Panc1 (cell line): ENCODE results near the gene CISD3. TPM values are rescaled to one million over a fixed set of nuclear protein-coding genes. Genes with fewer than 3 reads are reported as not detected.

Source experiments
- ATAC-seq: fragments of 200-7000 bp; cut with Tn5 transposase; 2 replicates; pipeline ENCODE4 v1.9.1; 2020; ENCODE audit warnings: mild to moderate bottlenecking, moderate library complexity
- BruUV-seq: library from RNA; stranded (reverse); fragments of 400-500 nt; replicated peaks from 2 replicates; lab custom pipeline; 2021; lab: Mats Ljungman, UMichigan
- CTCF ChIA-PET: fragments of 300-600 bp; sonication (Branson Sonifier 250); formaldehyde crosslinking; loops from one replicate; lab custom pipeline; 2022; ENCODE audit warnings: antibody characterized with exemption; lab: Charles Lee
- POLR2A ChIA-PET: fragments of 300-600 bp; sonication (Branson Sonifier 250); formaldehyde crosslinking; loops from one replicate; lab custom pipeline; 2022; ENCODE audit warnings: antibody characterized with exemption; lab: Charles Lee
- DNase-seq: peaks from one replicate; pipeline ENCODE4 v3.0.0-alpha.2; 2010; ENCODE audit warnings: low read depth, low spot score
- H3K27ac ChIP-seq: 2 replicates; pipeline ENCODE4 v1.5.1; 2011; ENCODE audit warnings: mild to moderate bottlenecking, low read length, inconsistent platforms
- H3K27me3 ChIP-seq: fragments of 200-500 bp; sonication (Bioruptor generic); 2 replicates; pipeline ENCODE4 v1.6.0; 2014; ENCODE audit warnings: low read length, inconsistent platforms; ENCODE audit not compliant: control insufficient read depth, insufficient read depth
- H3K36me3 ChIP-seq: fragments of 200-500 bp; sonication (Bioruptor generic); 2 replicates; pipeline ENCODE4 v1.5.1; 2014; ENCODE audit warnings: inconsistent platforms, mild to moderate bottlenecking, low read length, moderate library complexity; ENCODE audit not compliant: control insufficient read depth, insufficient read depth
- H3K4me1 ChIP-seq: 2 replicates; pipeline ENCODE4 v1.5.1; 2011; ENCODE audit warnings: inconsistent platforms, mild to moderate bottlenecking, low read length, moderate library complexity; ENCODE audit not compliant: control insufficient read depth, insufficient read depth
- H3K4me3 ChIP-seq, 2 experiments: 2 replicates each; pipeline ENCODE4 v1.5.1; 2011 to 2012; ENCODE audit warnings: low read depth in 2 of 2, low read length in 2 of 2, mild to moderate bottlenecking in 2 of 2, inconsistent platforms in 1 of 2, moderate library complexity in 1 of 2
- H3K9me3 ChIP-seq: fragments of 200-500 bp; sonication (Bioruptor generic); 2 replicates; pipeline ENCODE4 v1.5.1; 2014; ENCODE audit warnings: low read depth, mild to moderate bottlenecking, inconsistent platforms, low read length, moderate library complexity; ENCODE audit not compliant: control insufficient read depth, insufficient read depth
- POLR2AphosphoS5 ChIP-seq: IDR thresholded peaks from 2 replicates; pipeline ENCODE4 v1.6.1; 2012; ENCODE audit warnings: mild to moderate bottlenecking, low read depth, low read length, moderate library complexity
- SIN3A ChIP-seq: IDR thresholded peaks from 2 replicates; pipeline ENCODE4 v1.6.1; 2012; ENCODE audit warnings: low read depth, mild to moderate bottlenecking, low read length, moderate library complexity, borderline replicate concordance; ENCODE audit not compliant: insufficient read depth
- TCF7L2 ChIP-seq: IDR thresholded peaks from 2 replicates; pipeline ENCODE4 v1.6.1; 2011; ENCODE audit warnings: mild to moderate bottlenecking, low read depth, low read length, inconsistent platforms
- in situ Hi-C: cut with HindIII; loops from 2 replicates; pipeline ENCODE4 v1.10.0; 2016; ENCODE audit warnings: low sequenced_read_pairs, low pct_unique_long_range_greater_than_20kb
- intact Hi-C: fragments of 100-400 bp; cut with micrococcal nuclease; formaldehyde crosslinking; loops from one replicate; pipeline ENCODE4 v1.10.0; 2022; ENCODE audit not compliant: unreplicated experiment
- total RNA-seq: library from RNA; stranded (reverse); gene quantifications from one replicate; pipeline ENCODE4 v1.2.1, GENCODE V29; 2021; ENCODE audit not compliant: unreplicated experiment
- TF ChIP-seq, protein P1 (sequence below), 2 experiments: IDR thresholded peaks; 2 replicates each; pipeline ENCODE4 v1.6.1; 2011 to 2012; ENCODE audit warnings: low read depth in 2 of 2, control low read depth in 1 of 2, low read length in 1 of 2, mild to moderate bottlenecking in 1 of 2, moderate library complexity in 1 of 2; ENCODE audit not compliant: insufficient read depth in 1 of 2
- TF ChIP-seq, protein P2 (sequence below): fragments of 450-650 bp; IDR thresholded peaks from 2 replicates; pipeline ENCODE4 v1.5.1; 2017; ENCODE audit warnings: mild to moderate bottlenecking

CISD3 gene
- total RNA-seq, 1 experiment from 2014 or later, result 45.0 TPM

GRCh38 chr17:38731526-38732294, 1.6 kb downstream of the CISD3 start:
- no peaks in the 10 kb centered on the region for H3K9me3 ChIP-seq
- no peak for DNase-seq
- peaks cover 39% of the 10 kb centered on the region for H3K4me1 ChIP-seq
- TF ChIP-seq SIN3A, result no peak
- TF ChIP-seq, protein P1, sequence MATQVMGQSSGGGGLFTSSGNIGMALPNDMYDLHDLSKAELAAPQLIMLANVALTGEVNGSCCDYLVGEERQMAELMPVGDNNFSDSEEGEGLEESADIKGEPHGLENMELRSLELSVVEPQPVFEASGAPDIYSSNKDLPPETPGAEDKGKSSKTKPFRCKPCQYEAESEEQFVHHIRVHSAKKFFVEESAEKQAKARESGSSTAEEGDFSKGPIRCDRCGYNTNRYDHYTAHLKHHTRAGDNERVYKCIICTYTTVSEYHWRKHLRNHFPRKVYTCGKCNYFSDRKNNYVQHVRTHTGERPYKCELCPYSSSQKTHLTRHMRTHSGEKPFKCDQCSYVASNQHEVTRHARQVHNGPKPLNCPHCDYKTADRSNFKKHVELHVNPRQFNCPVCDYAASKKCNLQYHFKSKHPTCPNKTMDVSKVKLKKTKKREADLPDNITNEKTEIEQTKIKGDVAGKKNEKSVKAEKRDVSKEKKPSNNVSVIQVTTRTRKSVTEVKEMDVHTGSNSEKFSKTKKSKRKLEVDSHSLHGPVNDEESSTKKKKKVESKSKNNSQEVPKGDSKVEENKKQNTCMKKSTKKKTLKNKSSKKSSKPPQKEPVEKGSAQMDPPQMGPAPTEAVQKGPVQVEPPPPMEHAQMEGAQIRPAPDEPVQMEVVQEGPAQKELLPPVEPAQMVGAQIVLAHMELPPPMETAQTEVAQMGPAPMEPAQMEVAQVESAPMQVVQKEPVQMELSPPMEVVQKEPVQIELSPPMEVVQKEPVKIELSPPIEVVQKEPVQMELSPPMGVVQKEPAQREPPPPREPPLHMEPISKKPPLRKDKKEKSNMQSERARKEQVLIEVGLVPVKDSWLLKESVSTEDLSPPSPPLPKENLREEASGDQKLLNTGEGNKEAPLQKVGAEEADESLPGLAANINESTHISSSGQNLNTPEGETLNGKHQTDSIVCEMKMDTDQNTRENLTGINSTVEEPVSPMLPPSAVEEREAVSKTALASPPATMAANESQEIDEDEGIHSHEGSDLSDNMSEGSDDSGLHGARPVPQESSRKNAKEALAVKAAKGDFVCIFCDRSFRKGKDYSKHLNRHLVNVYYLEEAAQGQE (IDR thresholded peaks at IDR 0.05; ENCODE audit: insufficient read depth in 1 of 2, low read depth in 2 of 2, low read length in 1 of 2), result no peak
- no peak for TF ChIP-seq POLR2AphosphoS5
- TF ChIP-seq, protein P2, sequence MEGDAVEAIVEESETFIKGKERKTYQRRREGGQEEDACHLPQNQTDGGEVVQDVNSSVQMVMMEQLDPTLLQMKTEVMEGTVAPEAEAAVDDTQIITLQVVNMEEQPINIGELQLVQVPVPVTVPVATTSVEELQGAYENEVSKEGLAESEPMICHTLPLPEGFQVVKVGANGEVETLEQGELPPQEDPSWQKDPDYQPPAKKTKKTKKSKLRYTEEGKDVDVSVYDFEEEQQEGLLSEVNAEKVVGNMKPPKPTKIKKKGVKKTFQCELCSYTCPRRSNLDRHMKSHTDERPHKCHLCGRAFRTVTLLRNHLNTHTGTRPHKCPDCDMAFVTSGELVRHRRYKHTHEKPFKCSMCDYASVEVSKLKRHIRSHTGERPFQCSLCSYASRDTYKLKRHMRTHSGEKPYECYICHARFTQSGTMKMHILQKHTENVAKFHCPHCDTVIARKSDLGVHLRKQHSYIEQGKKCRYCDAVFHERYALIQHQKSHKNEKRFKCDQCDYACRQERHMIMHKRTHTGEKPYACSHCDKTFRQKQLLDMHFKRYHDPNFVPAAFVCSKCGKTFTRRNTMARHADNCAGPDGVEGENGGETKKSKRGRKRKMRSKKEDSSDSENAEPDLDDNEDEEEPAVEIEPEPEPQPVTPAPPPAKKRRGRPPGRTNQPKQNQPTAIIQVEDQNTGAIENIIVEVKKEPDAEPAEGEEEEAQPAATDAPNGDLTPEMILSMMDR, result no peak
- TF ChIP-seq TCF7L2, result no peak
- no TSS peak for BruUV-seq
- peak overlapping the region; percentile 90 for H3K27ac ChIP-seq
- H3K4me3 ChIP-seq, result peak overlapping the region; percentile 69 to 83
- H3K27me3 ChIP-seq, result no peaks in the 10 kb centered on the region
- intact Hi-C loops (loop anchor here (5.0 kb wide), 1 partner anchor 54 kb away; no protein-coding TSS in a partner anchor), in situ Hi-C loops (no loop called here)
- H3K36me3 ChIP-seq, result no peaks in the 10 kb centered on the region; the same call in 1 of the 2 replicates
- POLR2A ChIA-PET, result no interaction called here
- CTCF ChIA-PET, result no interaction called here
- no peak for ATAC-seq

GRCh38 chr17:38732376-38733281, 2.5 kb downstream of the CISD3 start:
- intact Hi-C loops (loop anchor here (5.0 kb wide), 1 partner anchor 55 kb away; no protein-coding TSS in a partner anchor), in situ Hi-C loops (no loop called here)
- TF ChIP-seq, protein P2, result no peak
- no peak for TF ChIP-seq SIN3A
- TF ChIP-seq, protein P1 (IDR thresholded peaks at IDR 0.05; ENCODE audit: insufficient read depth in 1 of 2, low read depth in 2 of 2, low read length in 1 of 2), result no peak
- no peak for TF ChIP-seq TCF7L2
- TF ChIP-seq POLR2AphosphoS5, result no peak
- Histone ChIP-seq H3K4me3 (no peak overlapping the region), H3K27ac (peak overlapping the region; percentile 23), H3K36me3 (no peaks in the 10 kb centered on the region; the same call in 1 of the 2 replicates), H3K9me3 (no peaks in the 10 kb centered on the region), H3K4me1 (peaks cover 39% of the 10 kb centered on the region), H3K27me3 (no peaks in the 10 kb centered on the region)
- ChIA-PET CTCF (no interaction called here), POLR2A (no interaction called here)
- BruUV-seq, result no TSS peak
- no peak for DNase-seq
- no peak for ATAC-seq
